ENCODE data around the gene OSM. TPM values are rescaled to one million over a fixed set of nuclear protein-coding genes. Genes with fewer than 3 reads are reported as not detected.

OSM gene
- total RNA-seq, 6 experiments from 2014 or later = not detected

DNA sequence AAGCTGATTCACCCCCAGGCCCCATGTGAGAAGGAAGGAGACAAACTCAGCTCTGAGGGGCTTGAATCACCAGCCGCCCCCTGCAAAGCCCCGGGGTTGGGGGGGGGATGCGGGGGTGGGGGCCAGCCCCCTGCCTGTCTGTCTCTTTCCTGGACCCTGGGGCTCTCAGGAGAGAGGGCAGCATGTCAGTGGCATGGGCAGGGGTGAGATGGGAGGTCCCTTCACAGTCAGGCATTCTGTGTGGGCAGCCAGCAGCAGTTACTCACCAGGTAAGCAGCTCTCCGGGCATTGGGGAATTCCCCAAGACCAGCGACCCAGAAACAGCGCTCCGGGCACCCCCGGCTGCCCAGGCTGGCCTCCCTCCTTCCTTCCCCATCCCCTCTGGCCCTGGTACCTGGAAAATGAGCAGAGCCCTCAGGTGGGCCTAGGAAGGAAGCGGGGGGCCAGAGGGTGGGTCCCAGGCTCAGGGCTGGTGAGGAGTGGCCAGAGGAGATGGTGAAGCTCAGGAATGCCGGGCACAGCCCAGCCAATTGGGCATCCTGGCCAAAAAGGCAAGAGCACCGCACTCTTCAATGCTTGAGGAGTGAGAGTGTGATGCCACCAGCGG is 15.9 kb downstream of the OSM start:
- Mint-ChIP-seq H3K36me3 (ENCODE audit: low read depth) (no peaks in the 10 kb centered on the region), H3K9me3 (no peaks in the 10 kb centered on the region), H3K27ac (no peak overlapping the region), H3K4me1 (ENCODE audit: low read depth) (peaks cover 30% of the 10 kb centered on the region), H3K27me3 (ENCODE audit: insufficient read depth) (peaks cover 4% of the 10 kb centered on the region; the same call in 1 of the 2 replicates), H3K4me3 (no peak overlapping the region)
- peak; percentile 48 for DNase-seq
- no peak for TF ChIP-seq CTCF (IDR thresholded peaks at IDR 0.05)

DNA sequence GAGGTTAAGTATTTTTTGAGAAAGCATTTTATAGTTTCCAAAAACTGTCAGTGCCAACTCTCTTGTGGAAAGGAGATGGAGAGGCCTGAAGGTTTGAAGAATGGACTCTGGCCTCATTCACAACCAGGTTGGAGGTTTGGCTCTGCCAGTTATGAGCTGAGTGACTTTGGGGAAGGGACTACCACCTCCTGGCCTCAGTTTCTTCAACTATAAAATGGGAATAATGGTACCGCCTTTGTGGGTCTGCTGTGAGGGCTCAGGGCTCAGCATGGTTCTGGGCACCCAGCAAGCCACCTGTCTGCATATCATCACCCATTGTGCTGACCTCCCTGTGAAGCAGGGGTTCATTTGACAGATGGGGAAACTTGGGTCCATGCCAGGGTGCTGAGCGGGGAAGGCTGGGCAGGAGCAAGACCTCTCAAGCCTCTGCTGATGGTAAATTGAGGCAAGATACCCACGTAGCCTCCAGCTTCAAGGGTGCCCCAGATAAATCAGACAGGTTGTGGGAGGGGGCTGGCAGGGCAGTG is 16.5 kb downstream of the OSM start:
- peaks cover 30% of the 10 kb centered on the region for H3K4me1 Mint-ChIP-seq (ENCODE audit: low read depth)
- no peak for TF ChIP-seq CTCF (IDR thresholded peaks at IDR 0.05)
- DNase-seq = no peak
- H3K4me3 Mint-ChIP-seq = no peak overlapping the region
- no peak overlapping the region for H3K27ac Mint-ChIP-seq
- H3K9me3 Mint-ChIP-seq = no peaks in the 10 kb centered on the region
- peaks cover 6% of the 10 kb centered on the region for H3K27me3 Mint-ChIP-seq (ENCODE audit: insufficient read depth)
- no peaks in the 10 kb centered on the region for H3K36me3 Mint-ChIP-seq (ENCODE audit: low read depth)

DNA sequence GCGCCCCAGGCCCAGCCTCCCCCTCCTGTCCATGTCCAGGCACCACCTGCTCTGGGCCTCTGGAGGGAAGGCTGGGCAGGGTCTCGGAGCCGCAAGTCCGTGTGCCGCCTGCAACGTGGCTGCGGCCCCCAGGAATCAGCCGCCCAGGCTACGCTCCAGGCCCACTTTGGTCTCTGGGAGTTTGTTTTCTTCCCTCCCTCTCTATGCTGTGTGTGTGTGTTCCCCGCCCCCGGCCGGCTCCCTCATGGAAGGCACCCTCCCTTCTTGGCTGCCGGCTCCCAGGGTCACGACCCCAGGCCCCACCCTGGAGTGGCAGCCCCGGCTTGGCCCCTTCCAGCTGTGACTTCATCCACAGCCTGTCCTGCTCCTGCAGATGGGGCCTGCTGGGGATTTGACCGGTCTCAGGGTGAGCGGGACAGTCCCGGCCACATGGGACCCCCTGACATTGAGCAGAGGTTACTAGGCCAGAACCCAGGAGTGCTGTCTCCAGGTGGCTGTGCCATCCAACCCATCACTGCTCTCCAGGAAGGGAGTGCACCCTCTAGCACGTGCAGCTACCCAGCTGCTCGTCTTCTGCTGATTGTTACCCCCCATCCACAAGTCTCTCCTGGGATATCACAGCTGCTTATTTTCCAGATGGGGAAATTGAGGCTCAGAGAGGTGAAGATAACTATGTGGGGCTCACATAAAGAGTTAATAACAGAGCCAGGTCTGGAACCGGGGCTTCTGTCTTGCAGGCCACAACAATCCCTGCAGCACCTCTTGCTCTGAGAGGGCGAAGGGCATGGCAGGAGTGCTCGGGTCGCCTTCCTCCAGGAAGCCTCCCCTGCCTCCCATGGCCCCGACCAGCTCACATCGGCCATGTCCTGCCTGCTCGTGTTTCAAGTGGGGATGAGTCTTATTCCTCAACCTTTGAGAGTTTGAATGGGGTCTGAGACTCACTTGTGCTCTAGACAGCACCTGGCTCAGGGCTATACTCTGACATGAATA is 17.3 kb downstream of the OSM start:
- H3K4me3 Mint-ChIP-seq = no peak overlapping the region
- DNase-seq = no peak
- H3K36me3 Mint-ChIP-seq (ENCODE audit: low read depth) = no peaks in the 10 kb centered on the region
- no peak for TF ChIP-seq CTCF (IDR thresholded peaks at IDR 0.05)
- peaks cover 30% of the 10 kb centered on the region for H3K4me1 Mint-ChIP-seq (ENCODE audit: low read depth)
- H3K9me3 Mint-ChIP-seq = no peaks in the 10 kb centered on the region
- H3K27ac Mint-ChIP-seq = no peak overlapping the region
- H3K27me3 Mint-ChIP-seq (ENCODE audit: insufficient read depth) = peaks cover 10% of the 10 kb centered on the region

GRCh38 chr22:30248484-30248883 is 18.2 kb downstream of the OSM start:
- H3K27me3 Mint-ChIP-seq (ENCODE audit: insufficient read depth) = peaks cover 14% of the 10 kb centered on the region
- H3K4me1 Mint-ChIP-seq (ENCODE audit: low read depth) = peaks cover 30% of the 10 kb centered on the region
- no peaks in the 10 kb centered on the region for H3K9me3 Mint-ChIP-seq
- H3K27ac Mint-ChIP-seq = no peak overlapping the region
- H3K4me3 Mint-ChIP-seq = no peak overlapping the region
- DNase-seq = no peak
- no peaks in the 10 kb centered on the region for H3K36me3 Mint-ChIP-seq (ENCODE audit: low read depth)
- no peak for TF ChIP-seq CTCF (IDR thresholded peaks at IDR 0.05)

GRCh38 chr22:30247974-30248373 is 18.7 kb downstream of the OSM start:
- H3K27ac Mint-ChIP-seq = no peak overlapping the region
- no peaks in the 10 kb centered on the region for H3K36me3 Mint-ChIP-seq (ENCODE audit: low read depth)
- H3K4me3 Mint-ChIP-seq = no peak overlapping the region
- no peak for DNase-seq
- H3K9me3 Mint-ChIP-seq = no peaks in the 10 kb centered on the region
- no peak for TF ChIP-seq CTCF (IDR thresholded peaks at IDR 0.05)
- peaks cover 14% of the 10 kb centered on the region for H3K27me3 Mint-ChIP-seq (ENCODE audit: insufficient read depth)
- peaks cover 28% of the 10 kb centered on the region for H3K4me1 Mint-ChIP-seq (ENCODE audit: low read depth)

Measured in HFFc6 (cell line).